Mucosa of rectum (tissue), 2 donors: ENCODE data around the gene LAMC3.
"Not testable (repeated sequence)": the region's sequence is repeated elsewhere in the genome, so short reads cannot be mapped to it uniquely, and the experiment has no call there.

Experiments used
- H3K27ac ChIP-seq, 2 donors: one replicate each; pipeline ENCODE4 v1.7.0; 2013; ENCODE audit warnings: inconsistent platforms in 2 of 2, low read depth in 2 of 2, low read length in 2 of 2
- H3K27me3 ChIP-seq, 2 donors: one replicate each; pipeline ENCODE4 v1.7.0; 2013; ENCODE audit warnings: low read length in 2 of 2; ENCODE audit not compliant: control insufficient read depth in 2 of 2, insufficient read depth in 2 of 2
- H3K36me3 ChIP-seq, 2 donors: one replicate each; pipeline ENCODE4 v1.7.0; 2013; ENCODE audit warnings: low read length in 2 of 2; ENCODE audit not compliant: control insufficient read depth in 2 of 2, insufficient read depth in 2 of 2
- H3K4me1 ChIP-seq, 2 donors: one replicate each; pipeline ENCODE4 v1.7.0; 2013; ENCODE audit warnings: low read length in 2 of 2, mild to moderate bottlenecking in 1 of 2; ENCODE audit not compliant: control insufficient read depth in 2 of 2, insufficient read depth in 2 of 2
- H3K4me3 ChIP-seq, 2 donors: one replicate each; pipeline ENCODE4 v1.7.0; 2013; ENCODE audit warnings: low read length in 2 of 2
- H3K9ac ChIP-seq, 2 donors: one replicate each; pipeline ENCODE4 v1.7.0; 2013; ENCODE audit warnings: low read length in 2 of 2, low read depth in 1 of 2, mild to moderate bottlenecking in 1 of 2
- H3K9me3 ChIP-seq, 2 donors: one replicate each; pipeline ENCODE4 v1.7.0; 2013; ENCODE audit warnings: low read length in 2 of 2; ENCODE audit not compliant: control insufficient read depth in 2 of 2
- donor health status: healthy.
- donor health status: Normal muscosa, but diverticular disease.

Gene LAMC3

GRCh38 chr9:131028931-131029573 lies 20.1 kb downstream of the LAMC3 start:
- Histone ChIP-seq H3K27me3 (peaks cover 0 to 3% of the 10 kb centered on the region in 2 donors), H3K9ac (no peak overlapping the region), H3K36me3 (no peaks in the 10 kb centered on the region), H3K4me3 (no peak overlapping the region), H3K9me3 (no peaks in the 10 kb centered on the region), H3K4me1 (no peaks in the 10 kb centered on the region), H3K27ac (no peak overlapping the region)

- Histone ChIP-seq H3K27ac (no peak overlapping the region), H3K9ac (no peak overlapping the region), H3K4me3 (no peak overlapping the region), H3K4me1 (no peaks in the 10 kb centered on the region), H3K36me3 (no peaks in the 10 kb centered on the region), H3K9me3 (no peaks in the 10 kb centered on the region), H3K27me3 (peaks cover 0 to 2% of the 10 kb centered on the region in 2 donors)
Measured at GRCh38 chr9:131029574-131029952, 20.6 kb downstream of the LAMC3 start.

- no peak overlapping the region for H3K9ac ChIP-seq
- no peaks in the 10 kb centered on the region for H3K36me3 ChIP-seq
- no peaks in the 10 kb centered on the region for H3K27me3 ChIP-seq
- H3K4me1 ChIP-seq, result no peaks in the 10 kb centered on the region
- no peaks in the 10 kb centered on the region for H3K9me3 ChIP-seq
- H3K4me3 ChIP-seq, result no peak overlapping the region
- no peak overlapping the region for H3K27ac ChIP-seq
Measured at GRCh38 chr9:131030239-131031004, 21.4 kb downstream of the LAMC3 start.

- Histone ChIP-seq H3K27me3 (no peaks in the 10 kb centered on the region), H3K36me3 (no peaks in the 10 kb centered on the region), H3K27ac (no peak overlapping the region), H3K4me1 (no peaks in the 10 kb centered on the region), H3K4me3 (no peak overlapping the region), H3K9me3 (no peaks in the 10 kb centered on the region), H3K9ac (no peak overlapping the region)
Measured at GRCh38 chr9:131031005-131031641, 22.1 kb downstream of the LAMC3 start.

- Histone ChIP-seq H3K27ac (no peak overlapping the region), H3K4me1 (no peaks in the 10 kb centered on the region), H3K27me3 (no peaks in the 10 kb centered on the region), H3K9me3 (no peaks in the 10 kb centered on the region), H3K4me3 (no peak overlapping the region), H3K9ac (no peak overlapping the region), H3K36me3 (no peaks in the 10 kb centered on the region)
Measured at GRCh38 chr9:131031642-131032005, 22.6 kb downstream of the LAMC3 start.

- no peak overlapping the region for H3K27ac ChIP-seq
- H3K9ac ChIP-seq, result no peak overlapping the region
- no peaks in the 10 kb centered on the region for H3K36me3 ChIP-seq
- no peak overlapping the region for H3K4me3 ChIP-seq
- no peaks in the 10 kb centered on the region for H3K27me3 ChIP-seq
- H3K4me1 ChIP-seq, result no peaks in the 10 kb centered on the region
- H3K9me3 ChIP-seq, result no peaks in the 10 kb centered on the region
Measured at GRCh38 chr9:131032384-131032783, 23.4 kb downstream of the LAMC3 start.

- H3K36me3 ChIP-seq, result no peaks in the 10 kb centered on the region
- no peaks in the 10 kb centered on the region for H3K9me3 ChIP-seq
- H3K4me3 ChIP-seq, result no peak overlapping the region
Measured at GRCh38 chr9:131033269-131034224, 24.6 kb downstream of the LAMC3 start.

GRCh38 chr9:131034268-131034667 lies 25.3 kb downstream of the LAMC3 start:
- Histone ChIP-seq H3K27me3 (no peaks in the 10 kb centered on the region), H3K4me1 (peaks cover 0 to 5% of the 10 kb centered on the region in 2 donors), H3K36me3 (no peaks in the 10 kb centered on the region), H3K9me3 (no peaks in the 10 kb centered on the region), H3K9ac (no peak overlapping the region), H3K27ac (no peak overlapping the region), H3K4me3 (no peak overlapping the region)

More at GRCh38 chr9:131033269-131034224, 24.6 kb downstream of the LAMC3 start:
- Histone ChIP-seq H3K27ac (no peak overlapping the region), H3K27me3 (no peaks in the 10 kb centered on the region), H3K9ac (no peak overlapping the region), H3K4me1 (peaks cover 0 to 5% of the 10 kb centered on the region in 2 donors)

GRCh38 chr9:131034749-131035148 lies 25.8 kb downstream of the LAMC3 start:
- H3K4me1 ChIP-seq, H3K4me3 ChIP-seq, H3K36me3 ChIP-seq, H3K27ac ChIP-seq, H3K9me3 ChIP-seq, H3K27me3 ChIP-seq, H3K9ac ChIP-seq: not testable (repeated sequence)
